Prostate gland (tissue), 2 donors: ENCODE data around the gene ITLN2. TPM values are rescaled to one million over a fixed set of nuclear protein-coding genes. Genes with fewer than 3 reads are reported as not detected.
"Not testable (repeated sequence)": the region's sequence is repeated elsewhere in the genome, so short reads cannot be mapped to it uniquely, and the experiment has no call there.

Experiments
- DNase-seq: peaks from one replicate; pipeline ENCODE4 v3.0.0-alpha.2; 2019; ENCODE audit warnings: low spot score
- H3K27ac ChIP-seq, 2 donors: fragments of 200-600 bp; sonication (generic); 2 replicates each; pipeline ENCODE4 v1.5.1; 2017 to 2019
- H3K27me3 ChIP-seq: fragments of 200-600 bp; sonication (generic); replicated peaks from 2 replicates; pipeline ENCODE4 v1.5.1; 2019; ENCODE audit not compliant: insufficient read depth
- H3K36me3 ChIP-seq, 2 donors: fragments of 200-600 bp; sonication (generic); 1 replicate in 1 of 2; 2 replicates in 1 of 2; pipeline versions ENCODE4 v1.5.1 to v1.8.1; 2017 to 2019
- H3K4me1 ChIP-seq: fragments of 200-600 bp; sonication (generic); replicated peaks from 2 replicates; pipeline ENCODE4 v1.5.1; 2019
- H3K4me3 ChIP-seq, 2 donors: fragments of 200-600 bp; sonication (generic); 2 replicates each; pipeline ENCODE4 v1.5.1; 2017 to 2019
- H3K9me3 ChIP-seq: fragments of 200-600 bp; sonication (generic); 2 replicates; pipeline ENCODE4 v1.5.1; 2017
- CTCF ChIP-seq, 4 experiments: fragments of 200-600 bp in 2 of 4; fragments of 450-650 bp in 2 of 4; sonication (generic) in 2 of 4; IDR thresholded peaks; 1 replicate in 3 of 4; 2 replicates in 1 of 4; pipeline ENCODE4 v1.5.1; 2016 to 2019; ENCODE audit warnings: antibody characterized with exemption in 4 of 4, mild to moderate bottlenecking in 2 of 4, moderate library complexity in 2 of 4
- POLR2A ChIP-seq: fragments of 450-650 bp; IDR thresholded peaks from one replicate; pipeline ENCODE4 v1.6.1; 2016; ENCODE audit warnings: antibody characterized with exemption, mild to moderate bottlenecking
- POLR2AphosphoS5 ChIP-seq: sonication (generic); formaldehyde crosslinking; IDR thresholded peaks from one replicate; pipeline ENCODE4 v1.6.1; 2017; ENCODE audit warnings: antibody characterized with exemption
- WGBS: methylation state at CpG from one replicate; pipeline ENCODE4 v1.1.5; 2018; 5-methylcytosine and 5-hydroxymethylcytosine counted together
- intact Hi-C: fragments of 100-400 bp; cut with DNase I; formaldehyde crosslinking; loops from one replicate; pipeline ENCODE4 v1.14.2; 2022
- total RNA-seq, 2 donors: library from RNA; depleted of rRNA; stranded (reverse); fragments of >200 nt; gene quantifications; one replicate each; pipeline ENCODE4 v1.1.0, GENCODE V29; 2016

The ITLN2 gene
- total RNA-seq, 2 donors from 2014 or later = 0.82 to 2.4 TPM

- Histone ChIP-seq H3K4me1 (no peaks in the 10 kb centered on the region), H3K27ac (peak overlapping the region in 1 of 2 donors; percentile 35), H3K36me3 (peaks cover 0 to 16% of the 10 kb centered on the region in 2 donors), H3K9me3 (no peaks in the 10 kb centered on the region), H3K27me3 (no peaks in the 10 kb centered on the region), H3K4me3 (no peak overlapping the region)
- DNase-seq = peak; percentile 57
- WGBS = 83% methylated on average over 1 of the region's 1 CpG
- TF ChIP-seq CTCF (IDR thresholded peaks at IDR 0.05) (peak in 3 of 4 experiments; percentile 41 to 68 (median 68)), POLR2AphosphoS5 (peak; percentile 60), POLR2A (no peak)
- intact Hi-C loops = loop anchor here (5.0 to 10.0 kb wide), 2 partner anchors 100 to 273 kb away; partner anchors contain the start of gene KLHDC9
Measured at GRCh38 chr1:160997323-160998038, 42.9 kb upstream of the ITLN2 start.

GRCh38 chr1:160996178-160996577 is 41.6 kb upstream of the ITLN2 start:
- no peak for TF ChIP-seq POLR2AphosphoS5
- TF ChIP-seq CTCF (IDR thresholded peaks at IDR 0.05) = no peak
- TF ChIP-seq POLR2A = no peak
- no peaks in the 10 kb centered on the region for H3K9me3 ChIP-seq
- no peak for DNase-seq
- no peak overlapping the region for H3K27ac ChIP-seq
- H3K4me3 ChIP-seq = no peak overlapping the region
- no peaks in the 10 kb centered on the region for H3K4me1 ChIP-seq
- peaks cover 0 to 16% of the 10 kb centered on the region in 2 donors for H3K36me3 ChIP-seq
- 89% methylated on average over 3 of the region's 3 CpGs for WGBS
- intact Hi-C loops = loop anchor here (5.0 to 10.0 kb wide), 2 partner anchors 101 to 271 kb away; partner anchors contain the start of gene KLHDC9
- H3K27me3 ChIP-seq = no peaks in the 10 kb centered on the region

GRCh38 chr1:160993544-160994193 is 39.1 kb upstream of the ITLN2 start:
- Histone ChIP-seq H3K4me1 (no peaks in the 10 kb centered on the region), H3K4me3 (no peak overlapping the region), H3K27ac (no peak overlapping the region), H3K27me3 (no peaks in the 10 kb centered on the region), H3K36me3 (peaks cover 0 to under 1% of the 10 kb centered on the region in 2 donors), H3K9me3 (no peaks in the 10 kb centered on the region)
- WGBS = 77% methylated on average over 14 of the region's 14 CpGs
- intact Hi-C loops = loop anchor here (10.0 kb wide), 1 partner anchor 269 kb away; no protein-coding TSS in a partner anchor
- DNase-seq = no peak
- TF ChIP-seq POLR2AphosphoS5 = peak; percentile 10
- TF ChIP-seq POLR2A = no peak
- TF ChIP-seq CTCF (IDR thresholded peaks at IDR 0.05) = peak in 2 of 4 experiments; percentile 26 to 38

GRCh38 chr1:160992036-160992435 is 37.4 kb upstream of the ITLN2 start:
- intact Hi-C loops = loop anchor here (10.0 kb wide), 1 partner anchor 267 kb away; no protein-coding TSS in a partner anchor
- H3K36me3 ChIP-seq, H3K4me3 ChIP-seq, H3K9me3 ChIP-seq, DNase-seq, H3K27me3 ChIP-seq, H3K4me1 ChIP-seq, H3K27ac ChIP-seq: not testable (repeated sequence)
- WGBS = 91% methylated on average over 4 of the region's 4 CpGs

- Histone ChIP-seq H3K4me1 (no peaks in the 10 kb centered on the region), H3K27me3 (no peaks in the 10 kb centered on the region), H3K36me3 (no peaks in the 10 kb centered on the region), H3K4me3 (no peak overlapping the region), H3K9me3 (no peaks in the 10 kb centered on the region), H3K27ac (no peak overlapping the region)
- TF ChIP-seq CTCF (IDR thresholded peaks at IDR 0.05) (no peak), POLR2A (no peak), POLR2AphosphoS5 (peak; percentile 10)
- intact Hi-C loops = no loop called here
- WGBS = 54% methylated on average over 8 of the region's 8 CpGs
- DNase-seq = no peak
Measured at GRCh38 chr1:160987359-160988050, 32.9 kb upstream of the ITLN2 start.
